ENCODE measurements around the gene FBXO3.

Gene FBXO3

DNA sequence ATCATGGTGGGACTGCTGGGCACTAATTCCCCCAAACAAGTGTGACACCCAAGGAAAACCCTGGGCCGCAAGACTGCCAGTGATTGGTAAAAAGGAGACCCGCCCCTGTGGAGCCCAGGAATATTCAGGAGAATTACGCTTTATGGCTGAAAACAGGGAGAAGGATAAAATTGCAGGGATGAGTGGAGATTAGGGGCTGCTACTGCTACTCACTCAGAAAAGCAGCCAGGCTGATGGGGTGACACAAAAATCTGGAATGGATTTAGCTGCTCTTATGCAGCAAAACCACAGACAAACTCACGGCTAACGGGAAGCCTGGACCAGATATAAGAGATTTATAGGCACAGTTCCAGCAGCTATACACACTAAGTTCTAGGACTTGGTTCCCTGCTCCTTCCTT, 4.4 kb upstream of the FBXO3 start:
- Histone ChIP-seq H3K36me3 (ENCODE audit: insufficient read depth, low read length) (no peaks in the 10 kb centered on the region), H3K9me3 (ENCODE audit: control insufficient read depth, insufficient read depth, low read length) (no peaks in the 10 kb centered on the region), H3K4me1 (ENCODE audit: insufficient read depth, low read length) (peaks cover 17% of the 10 kb centered on the region), H3K9ac (ENCODE audit: low read depth, low read length) (no peak overlapping the region)

DNA sequence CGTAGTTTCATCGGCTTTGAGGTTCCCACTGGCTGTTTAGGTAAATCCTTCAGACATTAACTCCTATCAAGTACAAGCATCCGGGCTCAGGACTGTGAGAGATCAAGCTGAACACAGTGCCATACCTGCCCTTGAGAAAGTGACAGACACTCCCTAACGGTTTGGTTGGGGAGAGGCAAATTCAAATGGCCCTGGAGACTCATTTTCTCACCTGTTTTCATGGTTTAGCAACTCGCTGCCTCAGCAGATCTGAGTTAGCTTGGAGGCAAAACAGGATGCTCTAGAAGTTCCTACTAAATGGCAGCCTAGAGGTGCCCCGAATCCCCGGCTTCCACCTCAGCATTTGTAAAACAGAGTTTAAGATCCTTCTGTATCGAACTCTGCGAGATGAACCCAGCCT, 3.6 kb upstream of the FBXO3 start:
- no peak overlapping the region for H3K9ac ChIP-seq (ENCODE audit: low read depth, low read length)
- H3K4me1 ChIP-seq (ENCODE audit: insufficient read depth, low read length): peaks cover 17% of the 10 kb centered on the region
- no peaks in the 10 kb centered on the region for H3K9me3 ChIP-seq (ENCODE audit: control insufficient read depth, insufficient read depth, low read length)
- H3K36me3 ChIP-seq (ENCODE audit: insufficient read depth, low read length): no peaks in the 10 kb centered on the region

DNA sequence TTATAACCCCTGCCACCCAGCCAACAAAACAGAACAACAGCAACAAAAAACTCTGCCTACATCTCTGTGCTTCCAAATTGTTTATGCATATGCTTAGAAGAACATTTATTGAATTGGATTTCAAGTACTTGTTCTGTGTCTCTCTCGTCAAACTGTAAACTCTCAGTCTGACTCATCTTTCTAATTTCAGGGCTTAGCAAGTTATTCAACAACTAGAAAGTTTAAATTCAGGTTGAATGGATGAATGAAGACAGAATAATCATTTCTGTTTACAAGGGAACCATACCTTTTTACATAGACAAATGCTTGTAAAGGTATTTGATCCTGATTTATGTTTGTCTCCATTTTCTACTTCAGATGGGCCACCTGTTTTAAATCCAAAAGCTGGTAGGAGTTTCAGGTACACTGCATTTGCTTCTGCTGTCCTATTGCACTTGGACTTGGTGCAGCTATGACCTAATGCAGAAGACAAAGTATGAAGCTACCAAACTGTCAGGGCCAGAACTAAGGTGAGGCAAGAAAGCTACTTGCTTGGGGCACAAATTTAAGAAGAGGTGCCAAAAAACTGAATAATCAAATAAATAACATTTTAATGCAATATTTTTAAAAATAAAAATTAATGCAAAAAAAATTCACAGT, 1.6 kb upstream of the FBXO3 start:
- H3K9me3 ChIP-seq (ENCODE audit: control insufficient read depth, insufficient read depth, low read length): no peaks in the 10 kb centered on the region
- no peaks in the 10 kb centered on the region for H3K36me3 ChIP-seq (ENCODE audit: insufficient read depth, low read length)
- H3K9ac ChIP-seq (ENCODE audit: low read depth, low read length): no peak overlapping the region
- peaks cover 17% of the 10 kb centered on the region for H3K4me1 ChIP-seq (ENCODE audit: insufficient read depth, low read length)

DNA sequence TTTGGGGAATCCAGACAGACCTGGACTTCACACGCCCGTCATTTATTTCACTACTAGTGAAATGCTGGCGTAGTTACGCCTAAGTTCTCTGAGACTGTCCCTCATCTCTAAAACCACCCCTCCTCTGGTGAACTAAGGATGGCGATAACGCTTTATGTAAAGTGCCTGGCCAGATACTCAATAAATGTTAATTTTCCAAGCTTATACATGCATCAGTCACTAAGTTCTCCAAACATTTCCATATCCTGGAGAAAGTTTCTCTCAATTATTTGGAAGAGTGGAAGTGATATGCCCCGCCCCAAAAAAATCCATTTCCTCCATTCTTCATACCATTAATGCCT, 1.1 kb upstream of the FBXO3 start:
- H3K4me1 ChIP-seq (ENCODE audit: insufficient read depth, low read length): peaks cover 17% of the 10 kb centered on the region
- no peaks in the 10 kb centered on the region for H3K36me3 ChIP-seq (ENCODE audit: insufficient read depth, low read length)
- no peaks in the 10 kb centered on the region for H3K9me3 ChIP-seq (ENCODE audit: control insufficient read depth, insufficient read depth, low read length)
- no peak overlapping the region for H3K9ac ChIP-seq (ENCODE audit: low read depth, low read length)

DNA sequence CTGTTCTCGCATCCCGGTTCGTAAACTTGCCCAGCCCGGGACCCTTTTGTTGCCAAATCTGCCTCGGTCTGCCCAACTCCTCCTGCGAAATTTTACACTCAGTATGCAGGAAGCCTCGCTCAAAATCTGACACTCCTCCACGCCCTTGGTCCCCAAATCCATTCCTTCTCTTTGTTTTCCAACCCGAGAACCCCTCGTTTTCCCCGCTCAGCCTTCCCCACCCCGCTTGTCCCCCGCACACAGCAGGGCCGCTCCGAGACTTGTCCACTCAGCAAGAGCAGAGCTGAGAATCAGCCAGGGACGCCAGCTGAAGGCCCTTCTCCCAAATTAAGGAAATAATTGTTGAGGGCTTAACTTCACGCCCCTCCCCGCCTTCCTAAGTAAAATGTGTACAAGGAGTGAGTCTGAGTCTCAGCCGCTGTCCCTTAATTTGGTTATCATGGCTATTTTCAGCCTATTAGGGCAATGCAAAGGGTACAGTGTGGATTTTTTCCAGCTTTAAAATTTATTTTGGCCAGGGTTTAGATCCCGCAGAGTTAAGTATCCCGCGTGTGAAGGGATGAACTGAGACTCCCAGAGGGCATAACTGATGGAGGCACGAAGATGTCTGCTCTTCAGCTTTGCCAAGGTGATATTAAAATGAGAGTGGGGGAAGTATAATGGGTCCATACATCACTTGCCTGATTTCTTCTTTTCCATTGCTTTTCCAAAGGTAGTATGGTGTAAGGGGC, 581 bp upstream of the FBXO3 start:
- Histone ChIP-seq H3K9ac (ENCODE audit: low read depth, low read length) (peak overlapping the region; percentile 73), H3K4me1 (ENCODE audit: insufficient read depth, low read length) (peaks cover 12% of the 10 kb centered on the region), H3K9me3 (ENCODE audit: control insufficient read depth, insufficient read depth, low read length) (no peaks in the 10 kb centered on the region), H3K36me3 (ENCODE audit: insufficient read depth, low read length) (no peaks in the 10 kb centered on the region)

DNA sequence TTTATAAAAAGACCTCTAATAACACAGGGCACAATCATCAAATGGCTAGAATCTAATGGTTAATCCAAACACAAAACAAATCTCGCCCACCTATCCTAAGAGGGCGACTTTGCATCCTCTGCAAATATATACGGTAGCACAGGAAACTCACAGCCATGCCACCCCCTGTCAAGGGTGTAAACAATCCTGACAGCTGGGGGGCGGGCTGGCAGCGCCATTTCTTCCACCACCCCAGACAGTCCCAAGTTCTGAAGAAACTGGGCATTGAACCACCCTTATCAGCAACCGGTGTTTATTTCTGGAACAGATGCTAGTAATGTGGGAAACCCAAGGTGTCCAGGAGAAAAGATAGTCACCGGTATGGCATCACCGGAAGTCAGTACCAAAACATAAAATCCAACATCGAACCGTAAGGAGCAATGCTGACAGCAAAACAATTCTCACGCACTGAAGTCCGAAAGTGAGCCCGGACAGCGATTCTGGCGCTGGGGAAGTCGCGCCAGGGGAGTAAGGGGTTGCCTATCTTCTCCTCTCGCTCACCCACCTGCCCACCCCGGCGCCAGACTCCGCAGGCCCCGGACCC, 825 bp downstream of the FBXO3 start:
- H3K4me1 ChIP-seq (ENCODE audit: insufficient read depth, low read length): no peaks in the 10 kb centered on the region; the same call in 1 of the 2 replicates
- H3K36me3 ChIP-seq (ENCODE audit: insufficient read depth, low read length): no peaks in the 10 kb centered on the region
- peak overlapping the region; percentile 73; the same call in 1 of the 2 replicates for H3K9ac ChIP-seq (ENCODE audit: low read depth, low read length)
- no peaks in the 10 kb centered on the region for H3K9me3 ChIP-seq (ENCODE audit: control insufficient read depth, insufficient read depth, low read length)

DNA sequence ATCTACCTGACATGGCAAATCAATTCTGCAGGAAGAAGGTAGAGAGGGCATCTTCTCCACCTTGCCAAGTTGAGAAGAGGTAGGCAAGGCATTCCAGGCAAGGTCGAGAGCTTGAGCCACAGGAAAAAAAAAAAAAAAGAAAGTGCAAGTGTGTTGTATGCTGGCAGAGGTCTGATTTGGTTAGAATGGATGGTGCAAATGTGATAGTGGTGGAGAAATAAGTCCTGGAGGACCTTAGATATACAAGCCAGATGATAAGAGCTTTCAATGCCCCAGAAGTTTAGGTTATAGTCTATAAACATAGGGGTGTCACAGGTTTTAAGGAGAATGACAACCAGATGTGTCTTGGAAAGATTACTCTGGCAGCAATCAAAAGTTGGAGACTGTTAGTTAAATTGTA, 1.4 kb downstream of the FBXO3 start:
- H3K9me3 ChIP-seq (ENCODE audit: control insufficient read depth, insufficient read depth, low read length): no peaks in the 10 kb centered on the region
- H3K4me1 ChIP-seq (ENCODE audit: insufficient read depth, low read length): no peaks in the 10 kb centered on the region
- no peak overlapping the region for H3K9ac ChIP-seq (ENCODE audit: low read depth, low read length)
- no peaks in the 10 kb centered on the region for H3K36me3 ChIP-seq (ENCODE audit: insufficient read depth, low read length)

DNA sequence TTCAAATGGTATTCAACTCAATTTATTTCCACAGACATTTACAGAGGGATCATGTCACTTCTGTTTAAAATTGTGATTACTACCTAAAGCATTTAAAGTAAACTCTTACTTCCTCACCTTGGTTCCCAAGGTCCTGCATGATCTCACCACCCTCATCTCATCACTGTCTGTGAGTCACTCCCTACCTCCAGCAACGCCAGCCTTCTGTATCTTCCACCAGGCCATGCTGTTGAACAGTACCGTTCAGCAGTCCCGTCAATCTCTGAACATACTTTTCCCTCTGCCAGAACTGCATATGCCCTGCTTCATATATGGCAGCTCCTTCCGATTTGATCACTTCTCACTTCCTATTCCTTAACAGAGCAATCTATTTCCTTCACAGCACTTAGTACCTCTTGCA, 2.0 kb downstream of the FBXO3 start:
- Histone ChIP-seq H3K9me3 (ENCODE audit: control insufficient read depth, insufficient read depth, low read length) (no peaks in the 10 kb centered on the region), H3K9ac (ENCODE audit: low read depth, low read length) (no peak overlapping the region), H3K4me1 (ENCODE audit: insufficient read depth, low read length) (no peaks in the 10 kb centered on the region), H3K36me3 (ENCODE audit: insufficient read depth, low read length) (no peaks in the 10 kb centered on the region)

DNA sequence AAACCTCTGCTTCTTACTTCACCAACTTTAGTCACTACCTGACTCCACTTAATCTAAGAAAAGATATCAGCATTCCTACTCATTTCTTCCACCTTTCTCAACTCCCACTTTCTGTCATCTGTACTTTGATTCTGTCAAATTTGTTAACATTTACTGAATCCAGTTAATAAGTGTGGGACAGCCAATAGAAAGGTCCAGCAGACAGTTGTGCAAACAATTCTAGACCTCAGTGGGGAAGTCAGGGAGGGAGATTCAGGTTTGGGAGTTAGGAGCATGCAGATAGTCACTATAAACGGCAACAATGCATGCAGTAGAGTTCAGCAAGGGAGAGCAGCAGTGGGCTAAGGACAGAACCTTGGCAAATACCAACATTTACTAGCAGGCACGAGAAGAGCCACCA, 4.1 kb downstream of the FBXO3 start:
- Histone ChIP-seq H3K4me1 (ENCODE audit: insufficient read depth, low read length) (no peaks in the 10 kb centered on the region), H3K9ac (ENCODE audit: low read depth, low read length) (no peak overlapping the region), H3K36me3 (ENCODE audit: insufficient read depth, low read length) (no peaks in the 10 kb centered on the region; the same call in 1 of the 2 replicates), H3K9me3 (ENCODE audit: control insufficient read depth, insufficient read depth, low read length) (no peaks in the 10 kb centered on the region)

DNA sequence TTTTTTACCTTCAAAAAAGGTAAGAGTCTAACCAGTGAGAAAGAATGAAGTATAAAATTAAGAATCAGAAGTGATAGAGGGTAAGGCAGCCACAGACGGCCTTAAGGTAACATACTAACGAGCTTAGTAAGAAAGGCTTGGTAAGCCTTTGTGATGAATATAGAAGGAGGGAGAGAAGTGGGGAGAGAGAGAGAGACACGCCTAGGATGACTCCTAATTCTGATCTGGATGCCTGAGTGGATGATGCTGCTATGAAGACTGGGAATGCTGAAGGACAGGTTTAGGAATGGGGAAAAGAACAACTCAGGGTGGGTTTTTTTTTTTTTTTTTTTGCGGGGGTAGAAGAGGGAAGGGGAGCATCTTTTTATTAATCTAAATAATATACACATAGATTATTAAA, 4.8 kb downstream of the FBXO3 start:
- no peak overlapping the region for H3K9ac ChIP-seq (ENCODE audit: low read depth, low read length)
- H3K9me3 ChIP-seq (ENCODE audit: control insufficient read depth, insufficient read depth, low read length): no peaks in the 10 kb centered on the region
- H3K36me3 ChIP-seq (ENCODE audit: insufficient read depth, low read length): peaks cover 2% of the 10 kb centered on the region; the same call in 1 of the 2 replicates
- no peaks in the 10 kb centered on the region for H3K4me1 ChIP-seq (ENCODE audit: insufficient read depth, low read length)

DNA sequence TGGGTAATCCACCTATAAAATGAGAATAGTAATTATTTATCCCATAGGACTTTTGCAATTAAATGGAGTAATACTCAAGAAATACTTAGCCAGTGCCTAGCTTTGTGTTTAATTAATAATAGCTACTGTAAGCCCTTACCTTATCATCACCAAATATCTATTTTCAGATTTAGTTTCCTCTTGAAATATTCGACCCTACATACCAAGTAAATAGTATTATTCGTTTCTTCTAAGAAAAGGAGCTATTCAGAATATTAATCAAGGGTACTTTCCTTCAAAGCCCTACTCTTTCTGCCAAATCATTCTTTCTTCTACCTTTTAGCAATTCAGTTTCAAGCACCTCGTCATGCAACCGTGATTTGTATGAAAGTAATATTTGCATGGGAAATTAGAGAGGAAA, 6.7 kb downstream of the FBXO3 start:
- H3K36me3 ChIP-seq (ENCODE audit: insufficient read depth, low read length): peaks cover 2% of the 10 kb centered on the region; the same call in 1 of the 2 replicates
- H3K9ac ChIP-seq (ENCODE audit: low read depth, low read length): no peak overlapping the region
- no peaks in the 10 kb centered on the region for H3K9me3 ChIP-seq (ENCODE audit: control insufficient read depth, insufficient read depth, low read length)
- H3K4me1 ChIP-seq (ENCODE audit: insufficient read depth, low read length): no peaks in the 10 kb centered on the region

DNA sequence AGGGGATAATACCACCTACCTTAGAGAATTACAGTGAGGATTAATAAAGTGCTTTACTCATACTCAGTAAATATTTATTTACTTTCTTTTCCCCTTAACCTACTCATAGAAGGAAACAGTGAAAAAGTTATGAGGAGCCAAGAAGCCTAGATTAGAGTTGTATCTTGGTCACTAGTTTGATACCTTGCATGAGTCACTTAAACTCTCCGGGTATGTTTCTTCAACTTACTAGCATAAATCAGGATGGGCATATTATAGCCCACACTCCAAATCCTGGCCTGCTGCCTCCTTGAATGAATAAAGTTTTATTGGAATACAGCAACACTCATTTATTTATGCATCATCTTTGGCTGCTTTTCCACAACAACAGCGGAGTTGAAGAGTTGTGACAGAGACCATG, 8.2 kb downstream of the FBXO3 start:
- Histone ChIP-seq H3K9ac (ENCODE audit: low read depth, low read length) (no peak overlapping the region), H3K9me3 (ENCODE audit: control insufficient read depth, insufficient read depth, low read length) (no peaks in the 10 kb centered on the region), H3K36me3 (ENCODE audit: insufficient read depth, low read length) (peaks cover 2% of the 10 kb centered on the region; the same call in 1 of the 2 replicates), H3K4me1 (ENCODE audit: insufficient read depth, low read length) (no peaks in the 10 kb centered on the region)

DNA sequence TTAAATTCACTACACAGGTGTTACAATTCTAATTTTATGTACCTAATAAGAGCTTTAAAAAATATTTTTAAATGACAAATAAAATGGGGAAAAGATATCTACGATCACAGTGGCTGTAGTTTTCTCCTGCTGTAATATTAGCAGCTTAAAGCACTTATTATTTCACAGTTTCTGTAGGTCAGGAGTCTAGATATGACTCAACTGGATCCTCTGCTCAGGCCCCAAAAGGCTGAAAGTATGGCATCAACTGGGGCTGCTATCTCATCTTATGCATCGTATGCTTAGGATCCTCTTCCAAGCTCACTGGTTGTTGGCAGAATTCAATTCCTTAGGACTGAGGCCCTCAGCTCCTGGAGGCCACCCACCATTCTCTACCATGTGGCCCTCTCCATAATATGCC, 12.8 kb downstream of the FBXO3 start:
- H3K36me3 ChIP-seq (ENCODE audit: insufficient read depth, low read length): 0 out of 2 replicates have a peak, but pooled peaks cover 2% of the 10 kb centered on the region

DNA sequence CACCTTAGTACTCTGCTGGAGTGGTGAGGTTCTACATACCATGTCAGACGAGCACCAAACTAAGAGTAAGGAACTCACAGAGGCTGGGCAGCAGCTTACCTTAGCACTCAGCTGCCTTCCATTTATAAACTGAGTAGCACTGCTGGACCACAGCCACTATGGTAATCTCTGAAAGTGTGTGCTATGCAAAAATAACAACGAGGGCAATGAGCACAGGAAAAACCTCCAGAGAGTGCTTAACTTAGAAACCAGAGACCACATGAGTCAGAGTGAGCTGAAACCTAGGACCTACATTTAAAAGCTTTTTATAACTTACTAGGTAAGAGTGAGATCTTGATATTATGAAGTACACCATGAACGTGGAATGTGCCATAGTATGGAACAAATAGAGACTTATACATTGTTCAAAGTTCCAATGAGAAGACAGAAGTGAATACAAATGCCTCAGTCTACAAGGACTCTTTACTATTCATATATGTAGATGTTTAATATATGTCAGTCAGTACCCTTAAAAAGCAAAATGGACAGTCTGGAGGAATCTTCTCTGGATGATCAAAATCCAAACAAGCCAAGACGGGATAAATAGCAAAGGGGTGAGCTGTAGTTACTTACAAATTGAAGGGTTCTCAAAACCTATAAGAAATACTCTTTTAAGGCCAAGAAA, 20.9 kb downstream of the FBXO3 start:
- no peak overlapping the region for H3K9ac ChIP-seq (ENCODE audit: low read depth, low read length)
- H3K9me3 ChIP-seq (ENCODE audit: control insufficient read depth, insufficient read depth, low read length): no peaks in the 10 kb centered on the region
- H3K36me3 ChIP-seq (ENCODE audit: insufficient read depth, low read length): no peaks in the 10 kb centered on the region
- no peaks in the 10 kb centered on the region for H3K4me1 ChIP-seq (ENCODE audit: insufficient read depth, low read length)

More for the DNA sequence above, 12.8 kb downstream of the FBXO3 start:
- no peak overlapping the region for H3K9ac ChIP-seq (ENCODE audit: low read depth, low read length)
- H3K4me1 ChIP-seq (ENCODE audit: insufficient read depth, low read length): no peaks in the 10 kb centered on the region
- H3K9me3 ChIP-seq (ENCODE audit: control insufficient read depth, insufficient read depth, low read length): no peaks in the 10 kb centered on the region

Data from ES-I3 (cell line).